GM21786 (cell line): ENCODE results near the gene IL17REL.

Source experiments
- ATAC-seq: cut with Tn5 transposase; IDR thresholded peaks from one replicate; pipeline ENCODE4 v1.9.1; 2021; ENCODE audit not compliant: unreplicated experiment

The IL17REL gene

DNA sequence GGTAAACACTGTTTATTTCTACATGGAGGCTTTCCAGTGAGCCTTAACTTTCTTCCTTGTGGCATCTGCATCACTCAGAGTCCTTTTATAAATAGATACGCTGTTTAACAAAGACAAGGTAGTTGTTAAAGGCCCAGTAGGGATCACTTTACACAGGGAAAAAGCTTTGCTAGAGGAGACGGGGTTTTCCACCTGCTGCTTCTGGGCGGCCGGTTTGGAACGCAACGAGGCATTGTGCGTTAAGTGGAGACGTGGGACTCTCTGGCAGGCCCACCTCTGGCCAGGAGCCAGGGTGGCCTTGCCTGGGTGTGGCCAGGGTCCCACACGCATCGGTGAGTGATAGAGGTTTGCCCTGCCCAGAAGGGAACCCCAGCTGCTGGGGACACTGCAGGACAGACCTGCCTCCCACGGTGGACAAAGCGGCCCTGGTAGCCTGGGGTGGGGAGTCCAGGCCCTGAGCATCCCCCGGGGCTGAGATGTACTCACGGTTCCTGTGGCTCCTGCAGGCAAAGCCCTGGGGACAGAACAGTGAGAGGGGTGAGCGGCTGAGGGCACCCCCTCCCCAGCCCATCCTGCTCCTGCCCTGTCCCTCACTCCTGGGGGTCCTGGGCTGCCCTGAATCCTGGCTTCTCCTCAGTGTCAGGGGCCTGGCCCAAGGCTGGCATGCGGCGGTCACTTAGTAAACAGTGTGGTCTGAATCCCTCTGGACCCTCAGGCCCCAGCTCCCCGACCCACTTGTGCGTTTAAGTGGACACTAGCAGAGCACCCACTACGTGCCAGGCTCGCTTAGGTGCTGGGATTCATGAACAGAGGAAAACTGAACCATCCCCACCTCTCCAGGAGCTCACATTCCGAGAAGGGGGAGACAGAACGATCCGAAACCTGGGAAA lies 4.2 kb downstream of the IL17REL start:
- ATAC-seq: no peak

DNA sequence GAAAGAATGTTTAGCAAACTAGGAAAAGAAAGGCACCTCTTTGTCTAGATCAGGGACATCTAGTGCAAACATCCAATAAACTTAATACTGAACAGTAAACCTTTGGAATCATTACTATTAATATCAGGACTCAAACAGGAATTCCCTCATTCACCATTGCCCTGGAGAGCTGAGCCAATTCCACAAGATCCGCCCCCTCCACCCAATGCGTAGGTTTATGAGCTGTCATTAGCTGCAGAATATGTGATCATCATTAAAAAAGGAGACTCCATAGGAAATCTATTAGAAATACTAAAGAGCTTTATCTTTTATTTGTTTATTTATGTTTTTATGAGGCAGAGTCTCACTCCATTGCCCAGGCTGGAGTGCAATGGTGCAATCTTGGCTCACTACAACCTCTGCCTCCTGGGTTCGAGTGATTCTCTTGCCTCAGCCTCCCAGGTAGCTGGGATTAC lies 5.5 kb downstream of the IL17REL start:
- ATAC-seq: no peak

DNA sequence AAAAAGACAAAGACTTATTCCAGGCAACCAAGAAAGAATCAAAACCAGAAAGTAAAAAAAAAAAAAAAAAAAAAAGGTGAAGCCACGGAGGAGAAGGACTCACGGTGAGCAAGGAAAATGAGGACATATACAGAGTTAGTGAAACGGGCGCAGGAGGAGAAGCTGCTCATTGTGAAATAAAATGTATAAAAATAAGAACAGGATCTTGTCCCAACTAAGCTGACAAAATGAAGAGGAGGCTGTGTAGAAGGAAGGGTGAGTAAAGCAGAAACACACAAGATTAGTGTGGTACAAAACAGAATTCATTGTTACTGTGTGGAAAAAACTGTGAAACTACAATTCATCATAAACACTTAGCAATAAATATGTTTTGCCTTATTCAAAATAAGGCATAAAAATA lies 7.6 kb downstream of the IL17REL start:
- no peak for ATAC-seq

GRCh38 chr22:50002791-50003190 lies 9.8 kb downstream of the IL17REL start:
- no peak for ATAC-seq

DNA sequence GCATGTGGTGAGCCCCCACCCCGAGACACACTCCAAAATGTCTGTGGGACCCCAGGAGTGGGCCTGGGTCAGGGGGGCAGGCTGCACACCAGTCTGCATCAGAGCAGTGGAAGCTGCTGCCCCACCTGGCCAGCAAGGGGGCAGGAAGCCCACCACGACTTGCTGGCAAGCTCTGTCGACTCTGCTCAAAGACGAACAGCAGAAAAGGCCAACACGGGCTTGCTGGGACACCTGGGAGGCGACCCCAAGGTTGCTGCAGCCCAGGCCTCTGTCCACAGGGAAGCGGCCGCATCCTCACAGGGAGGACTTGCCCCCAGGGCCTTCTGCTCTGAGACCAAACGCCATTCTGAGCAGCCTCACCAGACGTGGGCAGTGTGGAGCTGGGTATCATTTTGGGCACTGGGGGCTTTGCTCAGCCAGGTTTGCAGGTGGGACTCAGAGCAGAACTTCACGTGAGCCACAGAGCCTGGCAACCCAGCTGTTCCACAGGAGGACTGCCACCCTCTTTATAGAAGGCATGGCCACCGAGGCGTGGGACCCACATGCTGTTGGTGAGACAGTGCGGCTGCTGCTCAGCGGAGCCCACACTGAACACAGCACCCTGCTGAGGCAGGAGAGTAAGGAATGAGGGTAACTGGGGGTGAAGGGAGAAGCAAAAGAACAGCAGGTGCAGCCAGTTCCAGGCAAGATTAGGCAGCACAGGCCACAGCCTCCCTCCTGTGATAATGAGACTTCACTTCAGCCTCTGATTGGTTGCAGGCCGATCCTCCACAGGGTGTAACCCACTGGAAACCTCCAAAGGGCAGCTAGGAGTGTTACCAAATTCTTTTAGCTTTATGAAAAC lies 11.0 kb downstream of the IL17REL start:
- ATAC-seq: no peak

- ATAC-seq: no peak
Measured at GRCh38 chr22:50000587-50001387, 11.8 kb downstream of the IL17REL start.

DNA sequence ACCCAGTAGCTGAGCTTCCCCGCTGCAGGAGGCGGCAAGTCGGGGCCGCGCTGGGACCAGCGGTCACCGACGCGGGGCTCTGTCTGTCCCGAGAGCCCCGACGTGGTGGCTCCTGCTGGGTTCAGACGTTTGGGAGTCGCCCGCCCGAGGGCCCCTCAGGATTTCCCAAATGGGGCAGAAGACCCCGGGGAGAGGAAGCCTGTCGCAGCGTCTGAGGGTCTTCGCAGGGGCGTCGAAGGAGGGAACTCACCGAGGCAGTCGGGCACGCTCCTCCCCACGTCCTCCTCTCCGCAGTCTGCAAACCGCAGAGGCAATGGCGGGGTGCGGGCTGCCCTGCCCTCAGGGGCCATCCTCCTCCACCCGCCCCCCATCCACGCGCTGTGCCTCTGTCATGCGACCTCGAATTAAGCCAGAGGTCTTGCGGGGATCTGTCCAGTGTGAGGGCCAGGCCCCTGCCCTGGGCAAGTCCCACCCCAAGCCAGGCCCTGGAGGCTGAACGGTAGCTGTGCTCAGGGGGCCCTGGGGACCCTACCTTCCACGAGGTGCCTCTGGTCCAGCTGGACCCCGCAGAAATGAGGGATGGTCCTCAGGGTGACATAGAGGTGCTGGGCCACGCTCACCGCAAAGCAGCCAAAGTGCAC lies 12.5 kb downstream of the IL17REL start:
- ATAC-seq: no peak

GRCh38 chr22:49999063-49999945 lies 13.3 kb downstream of the IL17REL start:
- ATAC-seq: no peak

DNA sequence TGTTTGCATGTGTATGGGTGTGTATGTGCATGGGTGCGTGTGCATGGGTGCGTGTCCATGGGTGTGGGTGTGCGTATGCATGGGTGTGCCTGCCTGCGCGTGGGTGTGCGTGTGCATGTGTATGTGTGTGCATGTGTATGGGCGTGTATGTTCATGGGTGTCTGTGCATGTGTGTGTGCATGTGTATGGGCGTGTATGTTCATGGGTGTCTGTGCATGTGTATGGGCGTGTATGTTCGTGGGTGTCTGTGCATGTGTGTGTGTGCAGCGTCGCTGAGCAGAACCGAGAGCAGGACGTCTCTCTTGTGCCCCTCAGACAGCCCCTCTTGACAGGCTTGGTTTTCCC lies 13.9 kb downstream of the IL17REL start:
- no peak for ATAC-seq

DNA sequence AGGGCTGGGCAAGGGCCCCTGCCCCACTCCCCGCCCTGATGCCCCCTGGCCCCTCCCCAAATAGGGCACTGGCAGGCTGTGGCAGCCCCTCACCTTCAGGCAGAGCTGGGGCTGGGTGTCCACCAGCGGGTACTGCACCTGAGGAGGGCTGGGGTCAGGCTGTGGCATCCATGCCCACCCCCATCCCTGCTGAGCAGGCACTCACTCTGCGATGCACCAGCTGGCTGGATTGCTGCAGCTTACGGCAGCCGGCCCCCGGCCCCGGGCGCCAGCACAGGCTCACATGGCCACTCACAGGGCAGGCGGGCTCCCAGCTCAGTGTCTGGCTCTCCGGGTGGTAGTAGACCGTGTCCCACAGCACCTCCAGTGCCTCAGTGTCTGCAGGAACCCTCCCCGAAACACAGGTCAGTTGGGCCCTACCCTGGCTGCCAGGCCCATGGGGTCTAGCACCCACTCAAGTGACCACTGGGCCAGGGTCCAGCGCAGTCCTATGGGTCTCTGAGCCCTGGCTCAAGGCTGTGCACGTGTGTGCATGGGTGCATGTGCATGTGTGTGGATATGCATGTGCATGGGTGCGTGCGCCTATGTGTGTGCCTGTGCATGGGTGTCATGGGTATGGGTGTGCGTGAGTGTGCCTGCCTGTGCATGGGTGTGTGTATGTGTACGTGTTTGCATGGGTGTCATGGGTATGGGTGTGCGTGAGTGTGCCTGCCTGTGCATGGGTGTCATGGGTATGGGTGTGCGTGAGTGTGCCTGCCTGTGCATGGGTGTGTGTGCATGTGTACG lies 14.4 kb downstream of the IL17REL start:
- ATAC-seq: no peak

DNA sequence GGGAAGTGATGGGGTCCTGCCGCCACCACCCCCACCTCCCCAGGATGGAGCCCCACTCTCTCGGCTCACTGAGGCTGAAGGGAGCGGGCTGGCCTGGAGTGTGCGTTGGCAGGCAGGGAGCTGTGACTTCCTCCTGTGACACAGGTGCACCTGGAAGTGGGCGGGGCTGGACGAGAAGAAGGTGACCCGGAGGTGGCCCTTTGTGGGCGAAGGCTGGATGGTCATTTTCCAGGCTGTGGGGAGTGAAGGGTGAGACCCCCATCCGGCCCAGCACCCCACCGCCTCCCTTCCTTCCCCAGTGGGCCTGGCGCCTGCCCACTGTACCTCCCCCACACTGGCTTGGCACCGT lies 15.3 kb downstream of the IL17REL start:
- ATAC-seq: no peak

- ATAC-seq: no peak
Measured at GRCh38 chr22:49996518-49997250, 15.9 kb downstream of the IL17REL start.

DNA sequence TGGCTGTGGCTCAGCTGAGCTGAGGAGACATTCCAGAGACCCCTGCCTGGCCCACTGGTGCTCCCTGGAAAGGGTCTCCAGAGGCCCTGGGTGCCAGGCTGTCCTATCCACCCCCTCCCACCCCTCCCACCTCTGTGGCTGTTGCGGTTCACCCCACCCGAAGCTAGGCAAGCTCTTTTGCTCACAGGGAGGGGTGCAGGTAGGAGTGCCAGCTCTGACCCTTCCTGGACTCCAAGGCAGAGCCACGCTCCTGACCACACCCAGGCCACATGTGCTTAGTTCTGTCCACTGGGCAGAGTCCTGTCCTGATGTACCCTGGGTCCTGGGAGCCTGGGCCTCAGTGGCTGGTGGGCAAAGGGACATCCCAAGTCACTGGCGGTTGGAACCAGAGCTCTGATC lies 16.4 kb downstream of the IL17REL start:
- ATAC-seq: no peak

DNA sequence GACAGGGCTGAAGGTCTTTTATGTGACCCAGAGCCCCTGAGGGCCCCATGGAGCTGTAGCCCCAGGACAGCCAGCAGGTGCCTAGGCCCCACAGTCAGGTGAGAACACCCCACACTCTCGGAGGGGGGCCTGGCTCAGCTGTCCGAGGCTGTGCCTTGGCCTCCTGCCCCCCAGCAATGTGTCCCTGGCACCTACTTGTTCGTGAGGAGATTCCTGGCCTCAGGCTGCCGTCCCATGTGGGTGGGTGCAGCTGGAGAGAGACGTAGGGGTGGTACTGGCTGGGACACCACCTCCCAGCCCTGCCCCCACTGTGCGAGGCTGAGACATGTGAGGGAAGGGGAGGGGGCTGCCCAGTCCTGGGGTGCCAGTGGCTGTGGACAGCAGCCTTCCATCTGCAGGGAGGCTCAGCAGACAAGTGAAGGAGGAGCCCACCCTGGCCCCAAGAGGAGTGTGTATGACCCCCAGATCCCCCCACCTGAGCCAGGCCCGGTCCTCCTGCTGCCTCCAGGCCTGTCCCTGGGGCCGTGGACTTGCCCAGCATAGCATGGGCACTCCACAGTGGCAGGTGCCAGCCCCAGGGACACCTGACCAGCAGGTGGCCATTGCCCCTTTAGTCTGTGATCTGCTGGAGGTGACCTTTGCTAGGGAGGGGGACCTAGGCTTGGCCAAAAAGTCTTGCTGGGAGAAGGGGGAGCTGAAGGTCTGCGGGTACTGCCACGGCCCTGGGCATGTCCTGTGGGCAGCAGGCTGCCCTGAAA lies 17.0 kb downstream of the IL17REL start:
- ATAC-seq: no peak

DNA sequence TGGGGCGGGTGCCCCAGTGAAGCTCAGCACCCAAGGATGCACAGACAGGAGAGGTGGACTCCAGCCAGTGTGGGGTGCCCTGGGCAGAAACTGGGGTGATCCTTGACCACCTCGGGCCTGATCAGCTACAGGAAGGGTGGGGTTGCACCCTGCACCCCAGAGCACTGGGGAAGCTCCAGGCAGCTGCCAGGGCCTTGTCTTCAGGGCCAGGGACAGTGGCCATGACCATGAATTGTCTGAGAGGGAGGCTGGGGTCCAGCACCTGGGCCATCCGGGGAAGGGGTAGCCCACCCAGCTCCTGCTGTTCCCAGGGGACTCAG lies 17.6 kb downstream of the IL17REL start:
- no peak for ATAC-seq

DNA sequence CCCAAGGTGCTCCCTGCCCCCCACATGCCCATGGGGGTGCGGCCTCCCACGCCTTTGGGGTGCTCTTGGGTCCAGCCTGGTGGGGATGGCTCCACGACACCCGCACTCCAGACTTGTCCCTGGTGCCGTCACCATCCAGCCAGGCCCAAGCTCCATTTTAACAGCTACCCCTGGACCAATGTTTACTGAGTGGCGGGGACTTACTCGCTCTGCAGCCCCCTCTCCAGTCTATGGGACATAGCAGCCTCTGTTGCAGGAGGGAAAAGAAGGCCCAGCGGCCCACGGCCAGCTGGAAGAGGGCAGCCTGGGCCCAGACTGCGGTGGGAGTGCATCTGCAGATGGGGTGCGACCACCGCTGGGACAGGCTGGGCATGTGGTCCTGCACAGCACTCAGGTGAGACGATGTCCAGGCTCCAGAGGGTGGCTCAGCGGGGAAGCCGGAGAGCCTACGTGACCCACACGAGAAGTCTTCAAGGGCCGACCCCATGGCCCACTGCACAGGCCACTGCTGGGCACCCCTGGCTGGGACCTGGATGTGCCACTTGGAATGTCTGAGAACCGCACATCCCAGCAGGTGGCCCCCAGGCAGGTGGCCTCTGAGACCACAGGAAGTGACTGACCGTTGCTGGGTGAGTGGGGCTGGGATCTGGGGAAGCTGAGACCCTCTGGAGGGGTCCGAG lies 18.1 kb downstream of the IL17REL start:
- no peak for ATAC-seq

- ATAC-seq: no peak
Measured at GRCh38 chr22:49993649-49994360, 18.8 kb downstream of the IL17REL start.
